ENCODE measurements around the gene LRRC26. TPM values are rescaled to one million over a fixed set of nuclear protein-coding genes. Genes with fewer than 3 reads are reported as not detected.

Gene LRRC26
- total RNA-seq, 1 donor from 2014 or later, result not detected

GRCh38 chr9:137200311-137201204, 30.7 kb upstream of the LRRC26 start, which contains the start of gene TPRN:
TPRN (minus strand) TSS chr9:137200741; CDS start chr9:137200711, 30 bp downstream.
- intact Hi-C loops (cut with micrococcal nuclease), result loop anchor here (1.0 to 2.0 kb wide), 7 partner anchors 11 to 350 kb away; partner anchors contain the start of genes MRPL41, NELFB, PNPLA7 and TUBB4B

- intact Hi-C loops (cut with micrococcal nuclease), result loop anchor here (1.0 to 2.0 kb wide), 7 partner anchors 10 to 351 kb away; partner anchors contain the start of genes MRPL41, NELFB, PNPLA7 and TUBB4B
These were observed 29.7 kb upstream of the LRRC26 start for GRCh38 chr9:137199411-137200121.

- intact Hi-C loops (cut with micrococcal nuclease), result no loop called here
These were observed 29.0 kb upstream of the LRRC26 start for GRCh38 chr9:137198902-137199283.

GRCh38 chr9:137198051-137198901, 28.4 kb upstream of the LRRC26 start:
- intact Hi-C loops (cut with micrococcal nuclease), result no loop called here

GRCh38 chr9:137195525-137196220, 25.8 kb upstream of the LRRC26 start:
- intact Hi-C loops (cut with micrococcal nuclease), result no loop called here

- intact Hi-C loops (cut with micrococcal nuclease), result no loop called here
These were observed 25.1 kb upstream of the LRRC26 start for GRCh38 chr9:137194909-137195308.

GRCh38 chr9:137194388-137194787, 24.5 kb upstream of the LRRC26 start:
- intact Hi-C loops (cut with micrococcal nuclease), result no loop called here

GRCh38 chr9:137193771-137194170, 23.9 kb upstream of the LRRC26 start:
- intact Hi-C loops (cut with micrococcal nuclease), result no loop called here

GRCh38 chr9:137192859-137193258, 23.0 kb upstream of the LRRC26 start:
- intact Hi-C loops (cut with micrococcal nuclease), result no loop called here

GRCh38 chr9:137192448-137192780, 22.6 kb upstream of the LRRC26 start:
- intact Hi-C loops (cut with micrococcal nuclease), result no loop called here

GRCh38 chr9:137191691-137192447, 22.0 kb upstream of the LRRC26 start:
- intact Hi-C loops (cut with micrococcal nuclease), result no loop called here

- intact Hi-C loops (cut with micrococcal nuclease), result no loop called here
These were observed 21.4 kb upstream of the LRRC26 start for GRCh38 chr9:137191245-137191644.

GRCh38 chr9:137190315-137190856, 20.5 kb upstream of the LRRC26 start:
- intact Hi-C loops (cut with micrococcal nuclease), result no loop called here

GRCh38 chr9:137189297-137190295, 19.7 kb upstream of the LRRC26 start:
- intact Hi-C loops (cut with micrococcal nuclease), result loop anchor here (1.0 to 2.0 kb wide), 2 partner anchors 11 to 39 kb away; partner anchors contain the start of gene TPRN

GRCh38 chr9:137188490-137189296, 18.8 kb upstream of the LRRC26 start, which contains the start of the genes ANAPC2 and SSNA1:
ANAPC2 (minus strand) TSS chr9:137188560; CDS start chr9:137188532, 28 bp downstream.
SSNA1 (plus strand) TSS chr9:137188676; CDS start chr9:137188727, 51 bp downstream.
- intact Hi-C loops (cut with micrococcal nuclease), result loop anchor here (1.0 to 2.0 kb wide), 7 partner anchors 12 to 67 kb away; partner anchors contain the start of genes NDOR1, NELFB, TMEM203 and TPRN

- intact Hi-C loops (cut with micrococcal nuclease), result loop anchor here (1.0 to 2.0 kb wide), 6 partner anchors 17 to 67 kb away; partner anchors contain the start of genes NDOR1, NELFB and TMEM203
These were observed 18.2 kb upstream of the LRRC26 start for GRCh38 chr9:137188086-137188489.

- intact Hi-C loops (cut with micrococcal nuclease), result no loop called here
These were observed 17.5 kb upstream of the LRRC26 start for GRCh38 chr9:137187386-137187785.
